IMR-90 (cell line): ENCODE results near the gene KRTAP19-3. TPM values are rescaled to one million over a fixed set of nuclear protein-coding genes. Genes with fewer than 3 reads are reported as not detected.

Source experiments
- ATAC-seq: fragments of 200-7000 bp; cut with Tn5 transposase; 2 replicates; pipeline ENCODE4 v1.9.1; 2020; ENCODE audit warnings: low read depth, mild to moderate bottlenecking, moderate library complexity
- BruUV-seq: library from RNA; stranded (reverse); fragments of 400-500 nt; replicated peaks from 2 replicates; lab custom pipeline; 2021; lab: Mats Ljungman, UMichigan
- CTCF ChIA-PET: fragments of 300-600 bp; formaldehyde crosslinking; extraction: SDS; loops from one replicate; lab custom pipeline; 2021; ENCODE audit warnings: antibody characterized with exemption; lab: Yijun Ruan, JAX
- POLR2A ChIA-PET: fragments of 300-600 bp; sonication (Branson Sonifier 250); formaldehyde crosslinking; loops from one replicate; lab custom pipeline; 2022; ENCODE audit warnings: antibody characterized with exemption; ENCODE audit not compliant: unreplicated experiment; lab: Charles Lee
- DNase-seq: peaks from one replicate; pipeline ENCODE4 v3.0.0; 2013
- H2AFZ ChIP-seq: replicated peaks from 2 replicates; pipeline ENCODE3; 2013; ENCODE audit warnings: low read length, mild to moderate bottlenecking; ENCODE audit not compliant: poor library complexity
- H2AK5ac ChIP-seq: 2 replicates; pipeline ENCODE4 v1.6.1; 2013; ENCODE audit warnings: low read depth, low read length, inconsistent platforms
- H2AK9ac ChIP-seq: replicated peaks from 2 replicates; pipeline ENCODE3; 2013; ENCODE audit warnings: mild to moderate bottlenecking, low read depth, low read length, moderate library complexity; ENCODE audit not compliant: poor library complexity
- H2BK120ac ChIP-seq: 2 replicates; pipeline ENCODE4 v1.6.1; 2013; ENCODE audit warnings: low read depth, low read length, inconsistent platforms
- H2BK15ac ChIP-seq: 3 replicates; pipeline ENCODE4 v1.6.1; 2013; ENCODE audit warnings: low read depth, low read length, inconsistent platforms
- H2BK20ac ChIP-seq: 2 replicates; pipeline ENCODE4 v1.6.1; 2013; ENCODE audit warnings: low read depth, mild to moderate bottlenecking, inconsistent platforms, low read length, moderate library complexity
- H2BK5ac ChIP-seq: 2 replicates; pipeline ENCODE4 v1.6.1; 2013; ENCODE audit warnings: mild to moderate bottlenecking, low read depth, low read length, inconsistent platforms; ENCODE audit not compliant: poor library complexity, severe bottlenecking
- H3K14ac ChIP-seq: replicated peaks from 2 replicates; pipeline ENCODE4 v1.6.1; 2013; ENCODE audit warnings: low read depth, low read length, inconsistent platforms
- H3K18ac ChIP-seq: 2 replicates; pipeline ENCODE4 v1.6.1; 2013; ENCODE audit warnings: low read depth, low read length, control low read depth
- H3K23ac ChIP-seq: 2 replicates; pipeline ENCODE4 v1.6.1; 2013; ENCODE audit warnings: low read depth, low read length, inconsistent platforms
- H3K27ac ChIP-seq: 2 replicates; pipeline ENCODE4 v1.5.1; 2013; ENCODE audit warnings: mild to moderate bottlenecking, control low read depth, low read length; ENCODE audit not compliant: insufficient read depth
- H3K27me3 ChIP-seq: 2 replicates; pipeline ENCODE4 v1.6.1; 2013; ENCODE audit warnings: low read length; ENCODE audit not compliant: control insufficient read depth, insufficient read depth
- H3K36me3 ChIP-seq: 2 replicates; pipeline ENCODE4 v1.6.1; 2013; ENCODE audit warnings: low read length, mixed read lengths; ENCODE audit not compliant: control insufficient read depth, insufficient read depth
- H3K4ac ChIP-seq: 2 replicates; pipeline ENCODE4 v1.6.1; 2013; ENCODE audit warnings: low read depth, low read length, inconsistent platforms
- H3K4me1 ChIP-seq: 2 replicates; pipeline ENCODE4 v1.6.1; 2013; ENCODE audit warnings: low read length, mixed read lengths; ENCODE audit not compliant: control insufficient read depth, insufficient read depth
- H3K4me2 ChIP-seq: 2 replicates; pipeline ENCODE4 v1.6.1; 2013; ENCODE audit warnings: low read depth, mild to moderate bottlenecking, control low read depth, low read length, moderate library complexity
- H3K4me3 ChIP-seq: 2 replicates; pipeline ENCODE4 v1.5.1; 2013; ENCODE audit warnings: low read depth, mild to moderate bottlenecking, control low read depth, low read length, moderate library complexity; ENCODE audit not compliant: insufficient read depth
- H3K56ac ChIP-seq: 2 replicates; pipeline ENCODE4 v1.6.1; 2013; ENCODE audit warnings: low read length, inconsistent platforms; ENCODE audit not compliant: insufficient read depth; ENCODE audit errors: extremely low read depth
- H3K79me1 ChIP-seq, 2 experiments: 2 replicates each; pipeline ENCODE4 v1.6.1; 2013; ENCODE audit warnings: low read length in 2 of 2, inconsistent platforms in 1 of 2, low read depth in 1 of 2
- H3K9ac ChIP-seq: 2 replicates; pipeline ENCODE4 v1.6.1; 2013; ENCODE audit warnings: low read depth, low read length, control low read depth
- H3K9me1 ChIP-seq: 2 replicates; pipeline ENCODE4 v1.6.1; 2013; ENCODE audit warnings: low read length, inconsistent platforms; ENCODE audit not compliant: insufficient read depth
- H3K9me3 ChIP-seq: 2 replicates; pipeline ENCODE4 v1.6.1; 2013; ENCODE audit warnings: low read length; ENCODE audit not compliant: control insufficient read depth, insufficient read depth
- H4K20me1 ChIP-seq: 2 replicates; pipeline ENCODE4 v1.6.1; 2013; ENCODE audit warnings: low read length, inconsistent platforms; ENCODE audit not compliant: insufficient read depth
- H4K5ac ChIP-seq: 2 replicates; pipeline ENCODE4 v1.6.1; 2013; ENCODE audit warnings: mild to moderate bottlenecking, low read depth, low read length, control low read depth
- H4K8ac ChIP-seq, 2 experiments: 2 replicates each; pipeline ENCODE4 v1.6.1; 2013; ENCODE audit warnings: low read depth in 2 of 2, low read length in 2 of 2, control low read depth in 1 of 2, inconsistent platforms in 1 of 2
- H4K91ac ChIP-seq: 2 replicates; pipeline ENCODE4 v1.6.1; 2013; ENCODE audit warnings: low read depth, low read length, inconsistent platforms; ENCODE audit not compliant: insufficient read depth
- BHLHE40 ChIP-seq: fragments of 150-350 bp; IDR thresholded peaks from 2 replicates; pipeline ENCODE4 v1.6.1; 2016; ENCODE audit warnings: mild to moderate bottlenecking, low read depth, low read length
- CHD1 ChIP-seq: IDR thresholded peaks from 2 replicates; pipeline ENCODE4 v1.6.1; 2012; ENCODE audit warnings: low read depth, low read length, improper control_type of control experiment
- CTCF ChIP-seq: conservative IDR thresholded peaks from 2 replicates; pipeline ENCODE4 v1.5.1; 2012; ENCODE audit warnings: mild to moderate bottlenecking, low read depth, low read length, improper control_type of control experiment
- ELK1 ChIP-seq: fragments of 150-350 bp; IDR thresholded peaks from 2 replicates; pipeline ENCODE4 v1.6.1; 2016; ENCODE audit warnings: low read depth, mild to moderate bottlenecking, low read length, moderate library complexity, borderline replicate concordance
- FOS ChIP-seq: fragments of 150-350 bp; IDR thresholded peaks from 2 replicates; pipeline ENCODE4 v1.6.1; 2016; ENCODE audit warnings: low read depth, low read length
- MAFK ChIP-seq: IDR thresholded peaks from 2 replicates; pipeline ENCODE4 v1.6.1; 2012; ENCODE audit warnings: low read depth, low read length, improper control_type of control experiment
- MAZ ChIP-seq: IDR thresholded peaks from 2 replicates; pipeline ENCODE4 v1.6.1; 2012; ENCODE audit warnings: low read depth, mild to moderate bottlenecking, low read length, improper control_type of control experiment, moderate library complexity, borderline replicate concordance
- MXI1 ChIP-seq: IDR thresholded peaks from 2 replicates; pipeline ENCODE4 v1.6.1; 2012; ENCODE audit warnings: low read depth, mild to moderate bottlenecking, low read length, moderate library complexity, borderline replicate concordance
- NFE2L2 ChIP-seq: fragments of 150-350 bp; IDR thresholded peaks from 2 replicates; pipeline ENCODE4 v1.6.1; 2016; ENCODE audit warnings: low read depth, mild to moderate bottlenecking, low read length
- POLR2A ChIP-seq: IDR thresholded peaks from 2 replicates; pipeline ENCODE4 v1.6.1; 2012; ENCODE audit warnings: mild to moderate bottlenecking, low read depth, low read length
- RAD21 ChIP-seq: IDR thresholded peaks from 2 replicates; pipeline ENCODE4 v1.6.1; 2012; ENCODE audit warnings: low read length, improper control_type of control experiment
- RCOR1 ChIP-seq: IDR thresholded peaks from 2 replicates; pipeline ENCODE4 v1.6.1; 2012; ENCODE audit warnings: mild to moderate bottlenecking, low read length, improper control_type of control experiment; ENCODE audit not compliant: insufficient replicate concordance
- RFX5 ChIP-seq: IDR thresholded peaks from 2 replicates; pipeline ENCODE4 v1.8.0; 2012; ENCODE audit warnings: low read depth, mild to moderate bottlenecking, low read length, moderate library complexity
- SMC3 ChIP-seq: fragments of 150-350 bp; IDR thresholded peaks from 2 replicates; pipeline ENCODE4 v1.6.1; 2016; ENCODE audit warnings: low read depth, mild to moderate bottlenecking, antibody characterized with exemption, low read length, moderate library complexity
- USF2 ChIP-seq: fragments of 150-350 bp; IDR thresholded peaks from 2 replicates; pipeline ENCODE4 v1.6.1; 2017; ENCODE audit warnings: mild to moderate bottlenecking, antibody characterized with exemption, low read length, low read depth
- WGBS, 2 experiments: methylation state at CpG; one replicate each; pipeline versions ENCODE4 v1.1.5 to v1.1.7; 2013; ENCODE audit warnings: missing lambda C conversion rate in 2 of 2; ENCODE audit not compliant: insufficient read length in 1 of 2; ENCODE audit errors: extremely low coverage in 2 of 2; 5-methylcytosine and 5-hydroxymethylcytosine counted together
- dilution Hi-C: fragments of 300-500 bp; cut with HindIII; formaldehyde crosslinking; loops from one replicate; pipeline ENCODE4 v1.14.3; 2018; ENCODE audit warnings: low sequenced_read_pairs; ENCODE audit not compliant: unreplicated experiment
- in situ Hi-C: fragments of 300-500 bp; cut with MboI; formaldehyde crosslinking; loops from 3 replicates; pipeline ENCODE4 v1.14.3; 2019; ENCODE audit warnings: low sequenced_read_pairs, inconsistent platforms, mixed read lengths
- intact Hi-C: fragments of 100-400 bp; cut with micrococcal nuclease; formaldehyde crosslinking; loops from 2 replicates; pipeline ENCODE4 v1.10.0; 2022
- polyA plus RNA-seq, 3 experiments: library from polyadenylated mRNA; depleted of rRNA; stranded (reverse); fragments of >200 nt; gene quantifications; 2 replicates each; pipeline ENCODE4 v1.2.3, GENCODE V29; 2012; ENCODE audit warnings: low replicate concordance in 1 of 3
- total RNA-seq: library from RNA; depleted of rRNA; stranded (reverse); fragments of >200 nt; gene quantifications from 2 replicates; pipeline ENCODE4 v1.2.3, GENCODE V29; 2012

KRTAP19-3 gene
- total and polyA plus RNA-seq, 2 of the 4 experiments (the other 2 are of a cell fraction), result not detected

- Histone ChIP-seq H3K9me1 (no peaks in the 10 kb centered on the region), H4K91ac (no peak overlapping the region), H2BK5ac (no peak overlapping the region), H3K23ac (no peak overlapping the region), H3K4me1 (no peaks in the 10 kb centered on the region), H3K36me3 (no peaks in the 10 kb centered on the region), H3K18ac (no peak overlapping the region), H2BK15ac (no peak overlapping the region), H3K27ac (no peak overlapping the region), H2AK9ac (no peak overlapping the region), H3K4ac (no peak overlapping the region), H3K4me2 (no peak overlapping the region), H3K9ac (no peak overlapping the region), H2BK120ac (no peak overlapping the region), H2AFZ (no peak overlapping the region), H2AK5ac (no peak overlapping the region), H4K20me1 (no peaks in the 10 kb centered on the region), H3K56ac (no peak overlapping the region), H2BK20ac (no peak overlapping the region), H3K79me1 (no peaks in the 10 kb centered on the region), H4K8ac (no peak overlapping the region), H4K5ac (no peak overlapping the region), H3K9me3 (peaks cover 11% of the 10 kb centered on the region), H3K4me3 (no peak overlapping the region), H3K14ac (no peak overlapping the region), H3K27me3 (no peaks in the 10 kb centered on the region)
- CTCF ChIA-PET, result no interaction called here
- ATAC-seq (no peak), DNase-seq (no peak)
- intact Hi-C loops (no loop called here), dilution Hi-C loops (no loop called here), in situ Hi-C loops (no loop called here)
- POLR2A ChIA-PET, result no interaction called here
- no peak for TF ChIP-seq CTCF
- no peak for TF ChIP-seq USF2
- no peak for TF ChIP-seq POLR2A
- TF ChIP-seq SMC3, result no peak
- no peak for TF ChIP-seq MAZ
- no peak for TF ChIP-seq RCOR1
- TF ChIP-seq MXI1, result no peak
- no peak for TF ChIP-seq MAFK
- TF ChIP-seq CHD1, result no peak
- TF ChIP-seq BHLHE40, result no peak
- TF ChIP-seq NFE2L2, result no peak
- TF ChIP-seq ELK1, result no peak
- no peak for TF ChIP-seq FOS
- TF ChIP-seq RAD21, result no peak
- no peak for TF ChIP-seq RFX5
- no TSS peak for BruUV-seq
- no CpG with 5 or more reads among the region's 1 CpG for WGBS, 2 experiments
Measured at GRCh38 chr21:30444204-30444603, 47.6 kb downstream of the KRTAP19-3 start.
